ENCODE measurements around the gene C10orf105.

The C10orf105 gene

DNA sequence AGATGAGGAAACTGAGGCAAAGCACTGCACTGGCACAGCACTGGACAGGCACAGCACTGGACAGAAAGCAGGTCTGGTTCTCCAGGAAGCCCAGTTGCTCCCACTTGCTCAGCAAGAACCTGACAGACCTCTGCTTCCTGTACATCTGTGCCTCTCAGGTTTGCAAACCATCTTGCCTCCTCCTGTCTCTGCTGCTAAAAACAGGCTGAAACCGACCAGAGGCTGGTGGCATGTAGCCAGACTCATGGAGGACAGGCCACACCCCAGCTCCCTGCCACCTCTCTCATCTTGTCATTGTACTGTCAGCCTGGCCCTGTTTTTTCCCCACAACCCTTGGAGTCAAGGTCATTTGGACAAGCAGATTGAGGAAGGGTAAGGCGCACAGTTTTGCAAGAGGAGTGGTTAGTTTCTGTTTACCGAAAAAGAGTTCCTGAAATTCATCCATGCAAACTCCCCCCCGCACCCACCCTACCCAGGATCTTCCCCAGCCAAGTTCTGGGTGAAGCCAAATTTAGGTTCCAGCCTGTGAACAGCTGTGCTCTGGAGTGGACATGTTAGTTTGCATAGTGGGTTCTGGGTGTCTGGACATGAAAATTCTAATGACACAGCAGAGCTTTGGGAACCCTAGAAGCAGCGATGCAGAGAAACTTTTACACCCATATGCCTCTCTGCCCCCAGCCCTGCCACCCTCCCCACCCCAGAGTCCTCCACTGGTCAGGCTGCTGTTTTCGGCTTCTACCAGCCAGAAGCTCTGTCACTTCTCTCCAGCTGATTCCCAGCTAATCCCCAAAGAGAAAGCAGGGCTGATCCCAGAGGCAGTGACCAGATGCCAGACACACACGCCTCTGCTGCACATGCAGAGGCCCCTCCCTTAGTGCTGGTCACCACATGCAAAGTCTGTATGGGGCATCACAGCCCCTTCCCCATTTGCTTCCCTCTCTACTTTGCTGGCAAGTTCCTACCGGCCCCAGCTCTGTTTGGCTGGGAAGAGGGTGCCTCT is 8.5 kb upstream of the C10orf105 start:
- Mint-ChIP-seq H3K9me3 (no peaks in the 10 kb centered on the region), H3K27me3 (ENCODE audit: low read depth, poor library complexity) (peaks cover 9% of the 10 kb centered on the region), H3K27ac (no peak overlapping the region), H3K4me1 (peaks cover 64% of the 10 kb centered on the region), H3K36me3 (ENCODE audit: low read depth) (no peaks in the 10 kb centered on the region), H3K4me3 (no peak overlapping the region)
- TF ChIP-seq, protein P1, sequence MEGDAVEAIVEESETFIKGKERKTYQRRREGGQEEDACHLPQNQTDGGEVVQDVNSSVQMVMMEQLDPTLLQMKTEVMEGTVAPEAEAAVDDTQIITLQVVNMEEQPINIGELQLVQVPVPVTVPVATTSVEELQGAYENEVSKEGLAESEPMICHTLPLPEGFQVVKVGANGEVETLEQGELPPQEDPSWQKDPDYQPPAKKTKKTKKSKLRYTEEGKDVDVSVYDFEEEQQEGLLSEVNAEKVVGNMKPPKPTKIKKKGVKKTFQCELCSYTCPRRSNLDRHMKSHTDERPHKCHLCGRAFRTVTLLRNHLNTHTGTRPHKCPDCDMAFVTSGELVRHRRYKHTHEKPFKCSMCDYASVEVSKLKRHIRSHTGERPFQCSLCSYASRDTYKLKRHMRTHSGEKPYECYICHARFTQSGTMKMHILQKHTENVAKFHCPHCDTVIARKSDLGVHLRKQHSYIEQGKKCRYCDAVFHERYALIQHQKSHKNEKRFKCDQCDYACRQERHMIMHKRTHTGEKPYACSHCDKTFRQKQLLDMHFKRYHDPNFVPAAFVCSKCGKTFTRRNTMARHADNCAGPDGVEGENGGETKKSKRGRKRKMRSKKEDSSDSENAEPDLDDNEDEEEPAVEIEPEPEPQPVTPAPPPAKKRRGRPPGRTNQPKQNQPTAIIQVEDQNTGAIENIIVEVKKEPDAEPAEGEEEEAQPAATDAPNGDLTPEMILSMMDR (IDR thresholded peaks at IDR 0.05), result no peak
- DNase-seq, result no peak

GRCh38 chr10:71727105-71727737 is 7.6 kb upstream of the C10orf105 start:
- Mint-ChIP-seq H3K4me1 (peaks cover 64% of the 10 kb centered on the region), H3K27ac (no peak overlapping the region), H3K4me3 (no peak overlapping the region), H3K36me3 (ENCODE audit: low read depth) (no peaks in the 10 kb centered on the region), H3K27me3 (ENCODE audit: low read depth, poor library complexity) (peaks cover 9% of the 10 kb centered on the region), H3K9me3 (peaks cover 3% of the 10 kb centered on the region)
- DNase-seq, result no peak
- TF ChIP-seq, protein P1 (IDR thresholded peaks at IDR 0.05), result no peak

DNA sequence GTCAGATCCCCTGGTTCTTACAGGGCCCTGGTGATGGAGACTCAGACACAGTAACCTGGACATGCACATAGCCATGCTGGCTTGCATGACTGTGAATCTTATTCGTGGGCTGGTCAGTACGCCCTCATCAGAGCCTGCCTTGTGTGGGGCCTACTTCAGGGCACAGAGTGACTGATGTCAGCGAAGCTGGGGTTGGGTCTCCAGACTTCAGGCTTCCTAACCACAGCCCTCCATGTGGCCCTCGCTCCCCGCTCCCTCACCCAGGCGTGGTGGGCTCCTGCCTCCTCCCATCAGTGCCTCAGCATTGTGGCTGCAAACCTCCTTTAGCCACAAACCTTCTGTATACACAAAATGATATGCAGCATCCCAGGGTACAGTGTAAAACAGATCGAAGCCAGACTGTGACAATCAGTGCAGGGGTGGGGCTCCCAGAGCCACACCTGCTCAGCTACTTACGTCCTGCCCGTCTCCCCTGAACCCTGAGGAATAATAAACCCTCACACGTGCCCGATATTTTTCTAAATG is 7.1 kb upstream of the C10orf105 start:
- no peaks in the 10 kb centered on the region for H3K36me3 Mint-ChIP-seq (ENCODE audit: low read depth)

DNA sequence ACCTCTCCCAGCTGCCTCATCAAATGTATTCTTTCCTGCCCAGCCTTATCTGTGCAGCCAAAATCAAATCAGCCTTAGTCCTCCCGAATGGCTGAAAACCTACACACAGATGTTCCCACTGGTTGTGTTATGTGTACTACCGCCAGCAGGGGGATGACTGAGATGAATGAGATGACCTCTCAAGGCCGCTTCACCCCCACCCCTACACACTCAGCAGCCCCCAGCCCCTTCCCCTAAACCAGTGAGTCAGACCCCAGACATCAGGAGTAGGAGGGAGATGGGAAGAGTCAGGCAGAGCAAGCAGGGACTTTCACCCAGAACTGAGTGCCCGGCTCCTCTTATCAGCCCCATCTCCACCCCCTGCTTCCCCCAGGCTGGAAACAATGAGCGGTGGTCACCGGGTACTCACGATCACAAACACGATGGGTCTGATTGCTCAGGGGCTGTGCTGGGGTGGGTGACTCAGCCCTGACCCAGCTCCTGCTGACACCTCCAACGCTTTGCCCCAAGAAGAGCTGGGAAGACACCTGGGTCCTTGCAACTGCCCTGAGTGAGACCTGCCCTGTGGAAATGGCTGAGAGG is 6.5 kb upstream of the C10orf105 start:
- TF ChIP-seq, protein P1 (IDR thresholded peaks at IDR 0.05), result no peak
- H3K36me3 Mint-ChIP-seq (ENCODE audit: low read depth), result no peaks in the 10 kb centered on the region
- peaks cover 70% of the 10 kb centered on the region for H3K4me1 Mint-ChIP-seq
- H3K27me3 Mint-ChIP-seq (ENCODE audit: low read depth, poor library complexity), result peaks cover 15% of the 10 kb centered on the region
- H3K4me3 Mint-ChIP-seq, result no peak overlapping the region
- DNase-seq, result peak; percentile 48
- no peak overlapping the region for H3K27ac Mint-ChIP-seq
- H3K9me3 Mint-ChIP-seq, result peaks cover 3% of the 10 kb centered on the region

More for the DNA sequence above, 7.1 kb upstream of the C10orf105 start:
- Mint-ChIP-seq H3K4me3 (no peak overlapping the region), H3K27ac (no peak overlapping the region), H3K4me1 (peaks cover 64% of the 10 kb centered on the region), H3K27me3 (ENCODE audit: low read depth, poor library complexity) (peaks cover 13% of the 10 kb centered on the region), H3K9me3 (peaks cover 3% of the 10 kb centered on the region)
- TF ChIP-seq, protein P1 (IDR thresholded peaks at IDR 0.05), result no peak
- no peak for DNase-seq

- DNase-seq, result no peak
- no peak overlapping the region for H3K27ac Mint-ChIP-seq
- peaks cover 3% of the 10 kb centered on the region for H3K9me3 Mint-ChIP-seq
- H3K27me3 Mint-ChIP-seq (ENCODE audit: low read depth, poor library complexity), result peaks cover 19% of the 10 kb centered on the region
- TF ChIP-seq, protein P1 (IDR thresholded peaks at IDR 0.05), result no peak
- no peak overlapping the region for H3K4me3 Mint-ChIP-seq
- no peaks in the 10 kb centered on the region for H3K36me3 Mint-ChIP-seq (ENCODE audit: low read depth)
- peaks cover 78% of the 10 kb centered on the region for H3K4me1 Mint-ChIP-seq
Observed at GRCh38 chr10:71725249-71725648, 5.7 kb upstream of the C10orf105 start.
